BLaER1 (cell line): Measurements from ENCODE around the gene CASD1.

Experiments used
- H3K27ac ChIP-seq: shearing (Covaris generic); formaldehyde crosslinking; 2 replicates; pipeline ENCODE4 v1.8.1; 2022
- H3K27me3 ChIP-seq: shearing (Covaris generic); formaldehyde crosslinking; 2 replicates; pipeline ENCODE4 v1.8.1; 2022
- H3K36me3 ChIP-seq: shearing (Covaris generic); formaldehyde crosslinking; 2 replicates; pipeline ENCODE4 v1.8.1; 2022
- H3K4me1 ChIP-seq: shearing (Covaris generic); formaldehyde crosslinking; 2 replicates; pipeline ENCODE4 v1.8.1; 2022
- H3K4me2 ChIP-seq: shearing (Covaris generic); formaldehyde crosslinking; 2 replicates; pipeline ENCODE4 v1.8.1; 2022
- H3K4me3 ChIP-seq: shearing (Covaris generic); formaldehyde crosslinking; 2 replicates; pipeline ENCODE4 v1.8.1; 2022
- H3K9ac ChIP-seq: shearing (Covaris generic); formaldehyde crosslinking; 2 replicates; pipeline ENCODE4 v1.8.1; 2022
- H3K9me3 ChIP-seq: shearing (Covaris generic); formaldehyde crosslinking; 2 replicates; pipeline ENCODE4 v1.8.1; 2022
- H4K20me1 ChIP-seq: shearing (Covaris generic); formaldehyde crosslinking; 2 replicates; pipeline ENCODE4 v1.8.1; 2022
- Cebpa-rat ChIP-seq: shearing (Covaris generic); IDR thresholded peaks from 2 replicates; pipeline ENCODE4 v1.8.1; 2022

The CASD1 gene

GRCh38 chr7:94600267-94600666 lies 90.7 kb downstream of the CASD1 start:
- no peak overlapping the region for H3K9ac ChIP-seq

DNA sequence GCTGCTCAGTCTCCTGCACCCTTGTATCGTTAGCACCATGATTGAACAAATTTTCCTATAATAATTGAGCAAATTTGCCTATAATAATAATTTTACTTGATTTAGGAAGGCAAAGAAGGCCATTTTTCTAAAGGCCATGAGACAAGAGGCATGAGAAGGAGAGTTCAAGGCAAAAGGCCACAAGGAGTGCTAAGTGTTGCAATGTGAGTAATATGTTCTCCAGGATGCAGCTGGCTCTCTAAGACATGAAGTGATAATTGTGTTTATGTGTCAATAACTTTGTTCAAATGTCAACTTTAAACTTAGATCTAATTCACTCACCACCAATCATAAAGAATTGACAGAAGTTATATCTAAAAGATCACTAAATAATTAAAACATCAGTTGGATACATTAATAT lies 92.6 kb downstream of the CASD1 start:
- Histone ChIP-seq H3K9me3 (no peaks in the 10 kb centered on the region), H3K4me2 (no peak overlapping the region), H3K9ac (no peak overlapping the region), H3K36me3 (no peaks in the 10 kb centered on the region), H3K4me1 (no peaks in the 10 kb centered on the region), H3K27me3 (no peaks in the 10 kb centered on the region), H4K20me1 (no peaks in the 10 kb centered on the region), H3K27ac (no peak overlapping the region), H3K4me3 (no peak overlapping the region)
- no peak for TF ChIP-seq Cebpa-rat

More at GRCh38 chr7:94600267-94600666, 90.7 kb downstream of the CASD1 start:
- Histone ChIP-seq H3K4me3 (no peak overlapping the region), H3K27ac (no peak overlapping the region), H3K4me1 (no peaks in the 10 kb centered on the region), H3K27me3 (no peaks in the 10 kb centered on the region), H4K20me1 (no peaks in the 10 kb centered on the region), H3K9me3 (no peaks in the 10 kb centered on the region), H3K4me2 (no peak overlapping the region), H3K36me3 (no peaks in the 10 kb centered on the region)
- no peak for TF ChIP-seq Cebpa-rat

GRCh38 chr7:94605031-94605430 lies 95.4 kb downstream of the CASD1 start:
- no peaks in the 10 kb centered on the region for H3K4me1 ChIP-seq
- H3K4me3 ChIP-seq: no peak overlapping the region
- no peak for TF ChIP-seq Cebpa-rat
- H3K4me2 ChIP-seq: no peak overlapping the region
- H3K9me3 ChIP-seq: no peaks in the 10 kb centered on the region
- H3K36me3 ChIP-seq: no peaks in the 10 kb centered on the region
- no peak overlapping the region for H3K27ac ChIP-seq
- H4K20me1 ChIP-seq: no peaks in the 10 kb centered on the region
- no peaks in the 10 kb centered on the region for H3K27me3 ChIP-seq
- H3K9ac ChIP-seq: no peak overlapping the region
